ENCODE data around the gene FIGN.

Gene FIGN

DNA sequence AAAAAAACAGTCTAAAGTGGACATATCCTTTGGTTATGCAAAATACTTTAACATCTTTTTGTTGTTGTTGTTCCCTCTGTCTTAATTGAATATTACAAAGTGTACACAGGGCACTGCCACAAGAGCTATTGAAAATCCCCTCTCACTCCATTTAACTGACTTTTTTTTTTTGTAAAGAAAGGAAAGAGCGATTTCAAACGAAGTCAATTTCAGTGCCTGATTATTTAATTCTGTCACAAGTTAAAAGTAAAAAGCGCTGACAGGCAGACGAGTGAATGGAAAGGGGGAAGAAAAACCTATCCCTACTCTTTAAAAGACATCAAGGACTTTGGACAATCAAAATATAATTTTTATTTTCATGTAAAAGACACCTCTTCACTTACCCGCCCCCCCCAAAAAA lies 1.9 kb downstream of the FIGN start:
- no peaks in the 10 kb centered on the region for H3K9me3 ChIP-seq (ENCODE audit: insufficient read depth, low read length, severe bottlenecking)
- H4K20me1 ChIP-seq (ENCODE audit: insufficient read depth, low read length), result no peaks in the 10 kb centered on the region
- no peaks in the 10 kb centered on the region for H3K4me1 ChIP-seq (ENCODE audit: insufficient read depth, low read length)
- no peak overlapping the region for H3K27ac ChIP-seq (ENCODE audit: low read length)
- H3K27me3 ChIP-seq (ENCODE audit: insufficient read depth, low read length, poor library complexity), result no peaks in the 10 kb centered on the region
- no peak overlapping the region for H3K4me2 ChIP-seq (ENCODE audit: insufficient read depth, low read length)
- no peak overlapping the region for H3K9ac ChIP-seq (ENCODE audit: low read depth, low read length)
- no peak overlapping the region for H3K4me3 ChIP-seq (ENCODE audit: low read depth in 1 of 2, low read length in 2 of 2)
- H3K79me2 ChIP-seq (ENCODE audit: insufficient read depth, low read length), result no peaks in the 10 kb centered on the region
- no peak for ATAC-seq (ENCODE audit: insufficient read depth, low read depth)
- H2AFZ ChIP-seq (ENCODE audit: low read depth, low read length), result no peak overlapping the region
- no peak for TF ChIP-seq EZH2 (IDR thresholded peaks at IDR 0.05; ENCODE audit: borderline replicate concordance, low read depth, low read length, severe bottlenecking)
- TF ChIP-seq, protein P1, sequence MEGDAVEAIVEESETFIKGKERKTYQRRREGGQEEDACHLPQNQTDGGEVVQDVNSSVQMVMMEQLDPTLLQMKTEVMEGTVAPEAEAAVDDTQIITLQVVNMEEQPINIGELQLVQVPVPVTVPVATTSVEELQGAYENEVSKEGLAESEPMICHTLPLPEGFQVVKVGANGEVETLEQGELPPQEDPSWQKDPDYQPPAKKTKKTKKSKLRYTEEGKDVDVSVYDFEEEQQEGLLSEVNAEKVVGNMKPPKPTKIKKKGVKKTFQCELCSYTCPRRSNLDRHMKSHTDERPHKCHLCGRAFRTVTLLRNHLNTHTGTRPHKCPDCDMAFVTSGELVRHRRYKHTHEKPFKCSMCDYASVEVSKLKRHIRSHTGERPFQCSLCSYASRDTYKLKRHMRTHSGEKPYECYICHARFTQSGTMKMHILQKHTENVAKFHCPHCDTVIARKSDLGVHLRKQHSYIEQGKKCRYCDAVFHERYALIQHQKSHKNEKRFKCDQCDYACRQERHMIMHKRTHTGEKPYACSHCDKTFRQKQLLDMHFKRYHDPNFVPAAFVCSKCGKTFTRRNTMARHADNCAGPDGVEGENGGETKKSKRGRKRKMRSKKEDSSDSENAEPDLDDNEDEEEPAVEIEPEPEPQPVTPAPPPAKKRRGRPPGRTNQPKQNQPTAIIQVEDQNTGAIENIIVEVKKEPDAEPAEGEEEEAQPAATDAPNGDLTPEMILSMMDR (IDR thresholded peaks at IDR 0.05; ENCODE audit: borderline replicate concordance, extremely low read depth, low read length, poor library complexity, severe bottlenecking), result no peak
- no peak for DNase-seq
- H3K36me3 ChIP-seq (ENCODE audit: insufficient read depth, low read length), result no peaks in the 10 kb centered on the region

DNA sequence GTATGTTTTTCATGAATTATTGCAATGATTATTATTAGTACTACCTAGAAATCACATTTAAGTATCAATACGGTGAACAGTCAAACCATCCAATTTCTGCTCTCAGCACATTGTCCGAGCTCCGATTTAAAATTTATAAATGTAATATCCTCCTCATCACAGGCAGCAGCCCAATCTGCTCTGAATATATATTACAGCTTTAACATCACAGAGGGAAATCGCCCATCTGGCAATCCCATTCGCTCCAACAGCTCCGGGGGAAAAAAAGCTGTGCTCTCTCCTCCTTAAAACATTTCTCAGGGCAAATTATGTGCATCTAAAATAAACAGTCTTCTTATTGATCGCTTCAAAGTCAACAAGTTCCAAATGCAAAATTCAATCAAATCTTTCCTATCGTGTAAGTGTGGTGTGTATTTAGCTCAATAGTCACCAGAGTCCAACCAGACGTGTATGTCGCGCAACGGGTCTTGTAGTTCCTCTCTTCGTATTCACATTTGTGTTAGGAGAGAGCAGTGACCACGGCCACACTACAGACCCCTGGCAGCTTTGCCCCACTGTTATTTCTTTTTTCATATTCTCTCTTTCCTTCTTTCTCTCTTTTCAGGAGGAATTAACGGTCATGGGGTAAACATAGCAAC lies 2.4 kb downstream of the FIGN start:
- no peaks in the 10 kb centered on the region for H3K4me1 ChIP-seq (ENCODE audit: insufficient read depth, low read length)
- no peak overlapping the region for H3K27ac ChIP-seq (ENCODE audit: low read length)
- no peaks in the 10 kb centered on the region for H3K79me2 ChIP-seq (ENCODE audit: insufficient read depth, low read length)
- no peaks in the 10 kb centered on the region for H4K20me1 ChIP-seq (ENCODE audit: insufficient read depth, low read length)
- H3K9me3 ChIP-seq (ENCODE audit: insufficient read depth, low read length, severe bottlenecking), result no peaks in the 10 kb centered on the region
- no peak for TF ChIP-seq EZH2 (IDR thresholded peaks at IDR 0.05; ENCODE audit: borderline replicate concordance, low read depth, low read length, severe bottlenecking)
- TF ChIP-seq, protein P1 (IDR thresholded peaks at IDR 0.05; ENCODE audit: borderline replicate concordance, extremely low read depth, low read length, poor library complexity, severe bottlenecking), result no peak
- no peak overlapping the region for H3K4me3 ChIP-seq (ENCODE audit: low read depth in 1 of 2, low read length in 2 of 2)
- no peak overlapping the region for H3K9ac ChIP-seq (ENCODE audit: low read depth, low read length)
- no peaks in the 10 kb centered on the region for H3K36me3 ChIP-seq (ENCODE audit: insufficient read depth, low read length)
- H3K4me2 ChIP-seq (ENCODE audit: insufficient read depth, low read length), result no peak overlapping the region
- H3K27me3 ChIP-seq (ENCODE audit: insufficient read depth, low read length, poor library complexity), result no peaks in the 10 kb centered on the region
- DNase-seq, result no peak
- ATAC-seq (ENCODE audit: insufficient read depth, low read depth), result no peak
- no peak overlapping the region for H2AFZ ChIP-seq (ENCODE audit: low read depth, low read length)

DNA sequence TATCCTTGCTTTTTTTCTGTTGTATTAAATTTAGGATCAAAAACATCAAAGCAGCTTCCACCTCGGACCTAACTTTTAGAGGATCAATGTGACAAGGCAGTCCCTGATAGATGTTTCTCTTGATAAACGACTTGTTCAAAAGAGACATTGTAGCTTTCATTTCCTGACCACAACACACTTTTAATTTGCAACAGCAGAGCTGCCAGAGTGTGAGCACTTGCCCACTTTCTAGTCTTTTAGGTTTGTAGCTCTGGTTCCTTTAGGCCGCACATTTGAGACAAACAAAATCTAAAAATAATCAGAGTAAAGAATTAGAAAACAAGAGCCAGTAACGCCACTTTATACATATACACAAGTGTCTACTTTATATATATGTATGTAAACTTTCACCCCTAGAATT lies 3.1 kb downstream of the FIGN start:
- H3K79me2 ChIP-seq (ENCODE audit: insufficient read depth, low read length), result no peaks in the 10 kb centered on the region
- H3K27ac ChIP-seq (ENCODE audit: low read length), result no peak overlapping the region
- H3K9ac ChIP-seq (ENCODE audit: low read depth, low read length), result no peak overlapping the region
- H3K9me3 ChIP-seq (ENCODE audit: insufficient read depth, low read length, severe bottlenecking), result no peaks in the 10 kb centered on the region
- ATAC-seq (ENCODE audit: insufficient read depth, low read depth) (no peak), DNase-seq (no peak)
- no peak overlapping the region for H2AFZ ChIP-seq (ENCODE audit: low read depth, low read length)
- no peak for TF ChIP-seq EZH2 (IDR thresholded peaks at IDR 0.05; ENCODE audit: borderline replicate concordance, low read depth, low read length, severe bottlenecking)
- TF ChIP-seq, protein P1 (IDR thresholded peaks at IDR 0.05; ENCODE audit: borderline replicate concordance, extremely low read depth, low read length, poor library complexity, severe bottlenecking), result no peak
- no peak overlapping the region for H3K4me3 ChIP-seq (ENCODE audit: low read depth in 1 of 2, low read length in 2 of 2)
- no peaks in the 10 kb centered on the region for H3K4me1 ChIP-seq (ENCODE audit: insufficient read depth, low read length)
- H3K36me3 ChIP-seq (ENCODE audit: insufficient read depth, low read length), result no peaks in the 10 kb centered on the region
- no peak overlapping the region for H3K4me2 ChIP-seq (ENCODE audit: insufficient read depth, low read length)
- no peaks in the 10 kb centered on the region for H4K20me1 ChIP-seq (ENCODE audit: insufficient read depth, low read length)
- H3K27me3 ChIP-seq (ENCODE audit: insufficient read depth, low read length, poor library complexity), result no peaks in the 10 kb centered on the region

Measured in DND-41 (cell line).